PC-9 (cell line): ENCODE data around the gene DAAM1. TPM values are rescaled to one million over a fixed set of nuclear protein-coding genes. Genes with fewer than 3 reads are reported as not detected.

Experiments used
- BruUV-seq: library from RNA; stranded (reverse); fragments of 400-500 nt; replicated peaks from 2 replicates; lab custom pipeline; 2021; lab: Mats Ljungman, UMichigan
- CTCF ChIA-PET: fragments of 300-600 bp; sonication (Branson Sonifier 250); formaldehyde crosslinking; loops from one replicate; lab custom pipeline; 2022; ENCODE audit warnings: antibody characterized with exemption; lab: Charles Lee
- POLR2A ChIA-PET: fragments of 300-600 bp; sonication (Branson Sonifier 250); formaldehyde crosslinking; loops from one replicate; lab custom pipeline; 2022; ENCODE audit warnings: antibody characterized with exemption; ENCODE audit not compliant: unreplicated experiment; lab: Charles Lee
- DNase-seq, 2 experiments: peaks; one replicate each; pipeline versions ENCODE4 v3.0.0 to v3.0.0-alpha.2; 2015 to 2022; ENCODE audit warnings: mixed read lengths in 1 of 2
- H2AFZ ChIP-seq: fragments of 200-600 bp; sonication (generic); 2 replicates; pipeline ENCODE4 v1.8.1; 2017; ENCODE audit warnings: antibody characterized with exemption
- H3F3A ChIP-seq: fragments of 200-600 bp; sonication (generic); 2 replicates; pipeline ENCODE4 v1.8.1; 2017; ENCODE audit warnings: antibody characterized with exemption, mild to moderate bottlenecking, low read depth; ENCODE audit not compliant: insufficient read depth
- H3K27ac ChIP-seq: fragments of 200-600 bp; sonication (generic); 2 replicates; pipeline ENCODE4 v1.6.1; 2016; ENCODE audit warnings: mixed run types
- H3K27me3 ChIP-seq: fragments of 200-600 bp; sonication (generic); 2 replicates; pipeline ENCODE4 v1.6.1; 2016; ENCODE audit warnings: low read depth, mixed run types; ENCODE audit not compliant: insufficient read depth
- H3K36me3 ChIP-seq: fragments of 200-600 bp; sonication (generic); 2 replicates; pipeline ENCODE4 v1.6.1; 2016; ENCODE audit warnings: low read depth, mixed run types
- H3K4me1 ChIP-seq: fragments of 200-600 bp; sonication (generic); replicated peaks from 2 replicates; pipeline ENCODE4 v1.6.1; 2016; ENCODE audit warnings: mixed run types; ENCODE audit not compliant: insufficient read depth
- H3K4me2 ChIP-seq: fragments of 200-600 bp; sonication (generic); 2 replicates; pipeline ENCODE4 v1.6.1; 2017; ENCODE audit warnings: mixed run types
- H3K4me3 ChIP-seq: fragments of 200-600 bp; sonication (generic); 2 replicates; pipeline ENCODE4 v1.6.1; 2016; ENCODE audit warnings: mixed run types
- H3K79me2 ChIP-seq: fragments of 200-600 bp; sonication (generic); 2 replicates; pipeline ENCODE4 v1.6.1; 2017; ENCODE audit warnings: low read depth, mixed run types
- H3K9me2 ChIP-seq: fragments of 200-600 bp; sonication (generic); 2 replicates; pipeline ENCODE4 v1.8.1; 2017; ENCODE audit warnings: mild to moderate bottlenecking; ENCODE audit not compliant: insufficient read depth
- H3K9me3 ChIP-seq: fragments of 200-600 bp; sonication (generic); 2 replicates; pipeline ENCODE4 v1.8.1; 2016; ENCODE audit warnings: low read depth; ENCODE audit not compliant: insufficient read depth
- H4K20me1 ChIP-seq: fragments of 200-600 bp; sonication (generic); 2 replicates; pipeline ENCODE4 v1.8.1; 2017; ENCODE audit not compliant: insufficient read depth
- CTCF ChIP-seq: fragments of 200-600 bp; sonication (generic); conservative IDR thresholded peaks from 2 replicates; pipeline ENCODE4 v1.6.1; 2017; ENCODE audit warnings: mixed run types, antibody characterized with exemption, mild to moderate bottlenecking, moderate library complexity
- EZH2 ChIP-seq: fragments of 200-600 bp; sonication (generic); IDR thresholded peaks from 2 replicates; pipeline ENCODE4 v1.8.0; 2017; ENCODE audit warnings: antibody characterized with exemption, low read depth
- intact Hi-C: fragments of 100-400 bp; cut with micrococcal nuclease; formaldehyde crosslinking; loops from one replicate; pipeline ENCODE4 v1.10.0; 2022; ENCODE audit not compliant: unreplicated experiment
- total RNA-seq: library from RNA; stranded (reverse); gene quantifications from 2 replicates; pipeline ENCODE4 v1.2.3, GENCODE V29; 2021

DAAM1 gene
- total RNA-seq, 1 experiment from 2014 or later = 70.7 TPM

GRCh38 chr14:59229653-59230406 lies 41.4 kb downstream of the DAAM1 start:
- H3K9me3 ChIP-seq = no peaks in the 10 kb centered on the region
- no peak overlapping the region for H3K27ac ChIP-seq
- no peaks in the 10 kb centered on the region for H3K36me3 ChIP-seq
- no peak overlapping the region for H3K4me3 ChIP-seq
- H3F3A ChIP-seq = no peaks in the 10 kb centered on the region; the same call in 1 of the 2 replicates
- peaks cover 25% of the 10 kb centered on the region; the same call in 1 of the 2 replicates for H3K79me2 ChIP-seq
- TF ChIP-seq EZH2 = no peak
- no peak for TF ChIP-seq CTCF
- BruUV-seq = no TSS peak
- intact Hi-C loops = no loop called here
- H3K27me3 ChIP-seq = no peaks in the 10 kb centered on the region
- no peaks in the 10 kb centered on the region for H3K4me1 ChIP-seq
- H2AFZ ChIP-seq = no peak overlapping the region
- CTCF ChIA-PET = no interaction called here
- H3K4me2 ChIP-seq = no peak overlapping the region
- no peaks in the 10 kb centered on the region for H3K9me2 ChIP-seq
- no peaks in the 10 kb centered on the region for H4K20me1 ChIP-seq
- POLR2A ChIA-PET = no interaction called here
- no peak for DNase-seq

GRCh38 chr14:59236195-59236594 lies 47.7 kb downstream of the DAAM1 start:
- no peak overlapping the region for H3K4me2 ChIP-seq
- no peak overlapping the region for H3K27ac ChIP-seq
- POLR2A ChIA-PET = interaction anchor here (0.5 to 0.6 kb wide), 3 partner anchors 21 to 1158 kb away, joined by 3 to 6 read pairs (median 4); no protein-coding TSS in a partner anchor
- no peaks in the 10 kb centered on the region for H3K9me3 ChIP-seq
- TF ChIP-seq EZH2 = no peak
- no peak for TF ChIP-seq CTCF
- no peaks in the 10 kb centered on the region for H3K27me3 ChIP-seq
- no peaks in the 10 kb centered on the region for H3F3A ChIP-seq
- H2AFZ ChIP-seq = no peak overlapping the region
- H3K4me1 ChIP-seq = no peaks in the 10 kb centered on the region
- CTCF ChIA-PET = no interaction called here
- no peaks in the 10 kb centered on the region for H3K36me3 ChIP-seq
- H3K4me3 ChIP-seq = no peak overlapping the region
- no TSS peak for BruUV-seq
- DNase-seq = no peak
- H4K20me1 ChIP-seq = no peaks in the 10 kb centered on the region
- peaks cover 18% of the 10 kb centered on the region for H3K79me2 ChIP-seq
- no peaks in the 10 kb centered on the region for H3K9me2 ChIP-seq
- intact Hi-C loops = no loop called here

- ChIA-PET CTCF (no interaction called here), POLR2A (no interaction called here)
- no peaks in the 10 kb centered on the region for H3K36me3 ChIP-seq
- no peaks in the 10 kb centered on the region for H3K9me2 ChIP-seq
- no TSS peak for BruUV-seq
- TF ChIP-seq EZH2 (no peak), CTCF (no peak)
- no peak for DNase-seq
- H3K4me3 ChIP-seq = no peak overlapping the region
- no peaks in the 10 kb centered on the region for H3K9me3 ChIP-seq
- no peak overlapping the region for H3K4me2 ChIP-seq
- H2AFZ ChIP-seq = no peak overlapping the region
- peaks cover 12% of the 10 kb centered on the region; the same call in 1 of the 2 replicates for H3K79me2 ChIP-seq
- no peaks in the 10 kb centered on the region for H4K20me1 ChIP-seq
- H3K27ac ChIP-seq = no peak overlapping the region
- H3K27me3 ChIP-seq = no peaks in the 10 kb centered on the region
- intact Hi-C loops = no loop called here
- H3K4me1 ChIP-seq = no peaks in the 10 kb centered on the region
- no peaks in the 10 kb centered on the region for H3F3A ChIP-seq
Measured at GRCh38 chr14:59238216-59238615, 49.7 kb downstream of the DAAM1 start.
